ENCODE measurements around the gene AMY1C.
"Not testable (repeated sequence)": the region's sequence is repeated elsewhere in the genome, so short reads cannot be mapped to it uniquely, and the experiment has no call there.

AMY1C gene

DNA sequence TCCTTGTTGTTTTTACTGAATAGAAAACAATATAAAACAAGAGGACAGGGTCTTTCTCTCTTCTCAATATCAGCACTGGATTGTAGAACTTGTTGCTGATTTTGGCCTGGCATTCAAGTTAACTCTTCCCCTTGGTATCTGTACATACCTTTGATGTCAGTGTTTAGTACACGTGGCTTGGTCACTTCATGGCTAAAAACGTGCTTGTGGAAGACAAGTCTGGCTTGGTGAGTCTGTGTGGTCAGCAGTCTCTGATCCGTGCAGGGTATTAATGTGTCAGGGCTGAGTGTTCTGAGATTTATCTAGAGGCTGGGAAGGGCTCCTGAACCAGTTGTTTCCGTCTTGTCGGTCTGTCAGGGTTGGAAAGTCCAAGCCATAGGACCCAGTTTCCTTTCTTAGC, at the start of gene AMY1C:
Gene AMY1C (plus strand): TSS at position 301 of the 400 bp plus-strand sequence. CDS start 572 bp downstream, outside the sequence.
- DNase-seq (ENCODE audit: low spot score), result not testable (repeated sequence)

DNA sequence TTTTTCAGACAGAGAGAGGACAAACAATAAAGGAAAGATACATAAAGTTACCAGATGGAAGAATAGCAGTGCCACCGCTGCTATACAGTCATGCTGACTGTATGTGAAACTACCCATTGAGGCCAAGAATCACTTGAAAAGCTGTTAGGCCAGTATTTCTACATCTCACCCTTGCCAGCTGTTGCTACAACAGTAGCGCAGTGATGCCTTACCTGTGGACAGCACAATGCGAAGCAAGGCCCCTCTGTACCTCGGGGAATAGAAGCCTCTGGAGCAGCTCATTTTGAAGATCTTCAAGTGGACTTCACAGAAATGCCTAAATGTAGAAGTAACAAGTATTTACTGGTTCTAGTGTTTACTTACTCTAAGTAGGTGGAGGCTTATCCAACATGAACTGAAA, 49.0 kb upstream of the AMY1C start:
- not testable (repeated sequence) for DNase-seq (ENCODE audit: low spot score)

DNA sequence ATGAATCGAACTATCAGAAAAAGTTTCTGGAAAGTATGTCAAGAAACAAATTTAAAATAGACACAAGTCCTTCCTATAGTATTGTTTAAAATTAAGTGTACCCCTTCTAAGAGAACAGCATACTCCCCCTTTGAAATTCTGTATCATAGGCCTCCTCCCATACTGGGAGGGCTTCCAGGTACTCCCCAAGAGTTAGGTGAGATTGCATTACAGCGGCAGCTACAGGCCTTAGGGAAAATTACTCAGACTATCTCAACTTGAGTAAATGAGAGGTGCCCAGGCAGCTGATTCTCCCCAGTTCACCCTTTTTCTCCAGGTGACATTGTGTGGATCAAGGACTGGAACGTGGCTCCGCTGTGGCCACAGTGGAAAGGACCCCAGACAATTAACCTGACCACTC, 48.4 kb upstream of the AMY1C start:
- DNase-seq (ENCODE audit: low spot score), result not testable (repeated sequence)

DNA sequence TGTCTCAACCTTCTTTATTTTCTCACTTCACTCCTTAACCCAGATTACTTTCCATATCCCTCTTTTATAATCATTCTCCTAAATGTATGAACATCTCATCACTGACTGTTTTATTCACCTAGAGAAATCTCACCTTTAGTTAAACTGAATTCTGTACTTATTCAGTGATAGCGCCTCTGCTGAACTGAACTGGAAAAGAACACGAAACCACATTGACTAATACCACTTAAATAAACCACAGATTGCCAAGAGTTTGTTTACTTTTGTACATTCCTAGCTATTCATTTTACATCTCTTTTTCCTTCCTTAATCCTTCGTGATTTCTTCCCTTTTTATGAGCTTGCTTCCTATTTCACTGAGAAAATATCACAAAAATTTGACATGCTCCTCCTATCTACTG, 42.0 kb upstream of the AMY1C start:
- not testable (repeated sequence) for DNase-seq (ENCODE audit: low spot score)

DNA sequence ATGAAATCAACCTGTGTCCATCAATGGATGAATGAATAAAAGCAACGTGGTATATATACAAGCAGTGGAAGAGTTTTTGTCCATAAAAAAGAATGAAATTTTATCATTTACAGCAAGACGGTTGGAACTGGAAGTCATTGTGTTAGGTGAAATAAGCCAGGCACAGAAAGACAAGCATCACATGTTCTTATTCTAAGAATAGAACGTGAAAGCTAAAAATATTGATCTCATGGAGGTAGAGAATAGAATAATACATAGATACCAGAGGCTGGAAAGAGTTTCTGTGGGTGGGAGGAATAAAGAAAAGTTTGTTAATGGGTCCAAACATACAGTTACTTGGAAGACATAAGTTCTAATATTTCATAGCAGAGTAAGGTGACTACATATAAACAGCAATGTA, 39.3 kb upstream of the AMY1C start:
- DNase-seq (ENCODE audit: low spot score), result not testable (repeated sequence)

DNA sequence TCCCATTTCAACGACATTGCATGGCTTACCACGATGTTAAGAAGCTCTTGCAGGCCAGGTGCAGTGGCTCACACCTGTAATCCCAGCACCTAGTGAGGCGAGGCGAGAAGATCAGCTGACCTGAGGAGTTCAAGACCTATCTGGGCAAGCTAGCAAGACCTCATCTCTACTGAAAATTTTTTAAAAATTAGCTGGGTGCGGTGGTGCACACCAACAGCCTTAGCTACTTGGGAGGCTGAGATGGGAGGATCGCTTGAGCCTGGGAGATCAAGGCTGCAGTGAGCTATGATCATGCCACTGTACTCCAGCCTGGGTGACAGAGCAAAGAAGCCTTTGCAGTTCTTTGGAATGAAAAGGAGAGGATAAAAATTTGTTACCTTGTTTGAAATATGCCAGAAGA, 32.3 kb upstream of the AMY1C start:
- DNase-seq (ENCODE audit: low spot score), result not testable (repeated sequence)

DNA sequence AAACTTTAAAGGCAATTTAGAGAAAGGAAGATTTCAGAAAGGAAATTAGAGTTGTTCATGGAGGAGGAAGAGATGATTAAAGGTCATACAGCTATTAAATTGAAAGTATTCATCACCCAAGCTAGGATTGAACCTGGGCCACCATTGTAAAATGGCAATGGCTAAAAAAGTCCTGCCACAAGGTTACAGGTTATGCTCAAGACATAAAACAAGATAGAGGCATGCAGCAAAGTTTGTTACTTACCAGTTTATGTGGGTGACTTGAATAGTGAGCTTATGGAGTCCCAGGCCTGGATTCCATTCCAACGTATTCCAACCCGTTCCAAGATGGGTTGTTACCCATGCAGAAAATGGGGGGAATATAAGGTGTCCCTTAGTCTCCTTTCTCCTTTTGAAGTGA, 28.2 kb upstream of the AMY1C start:
- not testable (repeated sequence) for DNase-seq (ENCODE audit: low spot score)

DNA sequence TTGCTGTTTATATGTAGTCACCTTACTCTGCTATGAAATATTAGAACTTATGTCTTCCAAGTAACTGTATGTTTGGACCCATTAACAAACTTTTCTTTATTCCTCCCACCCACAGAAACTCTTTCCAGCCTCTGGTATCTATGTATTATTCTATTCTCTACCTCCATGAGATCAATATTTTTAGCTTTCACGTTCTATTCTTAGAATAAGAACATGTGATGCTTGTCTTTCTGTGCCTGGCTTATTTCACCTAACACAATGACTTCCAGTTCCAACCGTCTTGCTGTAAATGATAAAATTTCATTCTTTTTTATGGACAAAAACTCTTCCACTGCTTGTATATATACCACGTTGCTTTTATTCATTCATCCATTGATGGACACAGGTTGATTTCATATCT, 14.4 kb upstream of the AMY1C start:
- not testable (repeated sequence) for DNase-seq (ENCODE audit: low spot score)

DNA sequence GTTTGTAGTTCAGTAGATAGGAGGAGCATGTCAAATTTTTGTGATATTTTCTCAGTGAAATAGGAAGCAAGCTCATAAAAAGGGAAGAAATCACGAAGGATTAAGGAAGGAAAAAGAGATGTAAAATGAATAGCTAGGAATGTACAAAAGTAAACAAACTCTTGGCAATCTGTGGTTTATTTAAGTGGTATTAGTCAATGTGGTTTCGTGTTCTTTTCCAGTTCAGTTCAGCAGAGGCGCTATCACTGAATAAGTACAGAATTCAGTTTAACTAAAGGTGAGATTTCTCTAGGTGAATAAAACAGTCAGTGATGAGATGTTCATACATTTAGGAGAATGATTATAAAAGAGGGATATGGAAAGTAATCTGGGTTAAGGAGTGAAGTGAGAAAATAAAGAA, 11.7 kb upstream of the AMY1C start:
- DNase-seq (ENCODE audit: low spot score), result not testable (repeated sequence)

DNA sequence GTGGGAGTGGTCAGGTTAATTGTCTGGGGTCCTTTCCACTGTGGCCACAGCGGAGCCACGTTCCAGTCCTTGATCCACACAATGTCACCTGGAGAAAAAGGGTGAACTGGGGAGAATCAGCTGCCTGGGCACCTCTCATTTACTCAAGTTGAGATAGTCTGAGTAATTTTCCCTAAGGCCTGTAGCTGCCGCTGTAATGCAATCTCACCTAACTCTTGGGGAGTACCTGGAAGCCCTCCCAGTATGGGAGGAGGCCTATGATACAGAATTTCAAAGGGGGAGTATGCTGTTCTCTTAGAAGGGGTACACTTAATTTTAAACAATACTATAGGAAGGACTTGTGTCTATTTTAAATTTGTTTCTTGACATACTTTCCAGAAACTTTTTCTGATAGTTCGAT, 5.2 kb upstream of the AMY1C start:
- DNase-seq (ENCODE audit: low spot score), result not testable (repeated sequence)

DNA sequence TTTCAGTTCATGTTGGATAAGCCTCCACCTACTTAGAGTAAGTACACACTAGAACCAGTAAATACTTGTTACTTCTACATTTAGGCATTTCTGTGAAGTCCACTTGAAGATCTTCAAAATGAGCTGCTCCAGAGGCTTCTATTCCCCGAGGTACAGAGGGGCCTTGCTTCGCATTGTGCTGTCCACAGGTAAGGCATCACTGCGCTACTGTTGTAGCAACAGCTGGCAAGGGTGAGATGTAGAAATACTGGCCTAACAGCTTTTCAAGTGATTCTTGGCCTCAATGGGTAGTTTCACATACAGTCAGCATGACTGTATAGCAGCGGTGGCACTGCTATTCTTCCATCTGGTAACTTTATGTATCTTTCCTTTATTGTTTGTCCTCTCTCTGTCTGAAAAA, 4.7 kb upstream of the AMY1C start:
- DNase-seq (ENCODE audit: low spot score), result not testable (repeated sequence)

DNA sequence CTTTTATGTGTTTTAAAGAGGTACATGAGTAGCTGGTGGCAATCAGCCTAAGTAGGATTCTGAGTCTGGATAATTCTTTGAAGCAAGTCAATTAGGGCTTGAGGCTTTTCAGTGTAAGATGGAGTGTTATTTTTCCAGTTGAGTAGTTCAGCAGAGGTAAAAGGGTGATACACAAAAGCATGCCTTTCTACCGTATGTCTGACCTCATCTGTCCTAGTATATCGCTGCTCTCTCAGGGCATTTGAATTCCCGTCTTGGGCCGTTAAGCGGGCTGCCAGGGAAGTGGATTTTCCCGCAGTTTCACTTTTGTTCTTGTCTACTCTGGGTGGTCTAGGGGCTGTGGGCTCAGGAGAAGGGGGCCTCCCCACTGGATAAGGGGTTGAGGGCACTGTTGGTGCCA, 1.4 kb upstream of the AMY1C start:
- not testable (repeated sequence) for DNase-seq (ENCODE audit: low spot score)

DNA sequence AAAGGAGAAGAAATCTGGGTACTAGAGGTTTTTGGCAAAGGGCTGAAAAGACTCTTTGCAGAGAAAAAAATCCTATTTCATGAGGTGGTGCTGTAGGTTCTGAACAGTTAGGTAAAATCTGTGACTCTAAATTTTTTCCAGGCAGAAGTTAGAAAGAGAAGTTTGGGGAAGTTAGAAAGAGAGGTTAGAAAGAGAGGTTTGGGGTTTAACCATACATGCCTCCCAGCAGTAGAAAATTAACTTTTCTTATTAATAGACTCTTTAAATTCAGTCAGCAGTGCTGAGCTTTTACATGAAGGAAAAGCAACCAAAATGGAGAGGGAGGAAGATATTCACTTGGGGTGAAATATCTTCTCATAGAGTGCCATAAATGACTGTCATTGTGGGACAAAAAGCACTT, 12.2 kb downstream of the AMY1C start:
- DNase-seq (ENCODE audit: low spot score), result no peak

DNA sequence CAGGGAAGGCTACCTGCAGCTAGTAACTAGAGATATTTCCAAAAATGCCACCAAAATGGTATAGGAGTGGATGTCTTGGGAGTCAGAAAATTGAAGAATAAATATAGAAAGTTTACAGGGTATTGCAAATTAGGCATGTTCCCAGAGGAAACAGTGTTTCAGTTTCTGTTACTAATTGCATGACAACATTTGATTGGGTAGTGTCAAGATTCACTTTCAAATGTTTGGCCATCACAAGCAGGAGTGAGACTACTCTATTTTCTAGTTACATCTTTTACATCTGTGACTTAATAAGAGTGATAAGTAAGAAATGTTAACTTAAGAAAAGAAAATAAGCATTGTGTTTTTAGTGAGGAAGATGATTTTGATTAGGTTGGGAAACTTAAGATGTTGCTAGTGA, 30.2 kb downstream of the AMY1C start:
- no peak for DNase-seq (ENCODE audit: low spot score)

DNA sequence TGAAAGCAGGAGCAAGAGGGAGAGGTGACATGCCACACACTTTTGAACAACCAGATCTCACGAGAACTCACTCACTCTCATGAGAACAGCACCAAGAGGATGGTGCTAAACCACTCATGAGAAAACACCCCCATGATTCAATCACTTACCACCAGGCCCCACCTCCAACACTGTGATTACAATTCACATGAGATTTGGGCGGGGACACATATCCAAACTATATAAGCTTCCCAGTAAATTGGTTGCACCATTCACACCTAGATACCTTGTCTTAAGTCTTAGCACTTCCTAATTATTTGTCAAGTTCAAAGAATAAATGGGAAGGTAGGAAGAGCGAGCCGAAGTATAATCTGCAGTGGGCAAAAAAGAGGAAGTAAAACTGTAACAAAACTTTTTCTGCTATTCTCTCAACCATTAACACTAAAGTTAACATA, 34.3 kb downstream of the AMY1C start:
- DNase-seq (ENCODE audit: low spot score), result no peak

DNA sequence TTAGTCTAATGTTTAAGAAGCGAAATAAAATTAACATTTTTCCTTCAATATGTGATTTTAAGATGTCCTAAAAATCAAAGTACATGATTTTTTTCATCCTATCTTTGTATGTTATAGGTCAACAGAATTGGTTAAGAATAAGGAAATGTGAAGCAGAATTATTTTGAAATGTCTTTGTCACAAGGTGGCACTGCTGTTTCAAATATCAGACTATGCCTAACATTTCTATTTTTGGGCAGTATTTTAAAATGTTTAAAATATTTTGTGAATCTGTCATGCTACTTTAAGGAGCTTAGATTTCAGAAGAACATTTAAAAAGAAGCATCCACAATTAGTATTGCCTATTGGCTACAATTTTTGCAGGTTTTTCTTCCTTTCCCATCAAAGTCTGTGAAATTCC, 38.7 kb downstream of the AMY1C start:
- DNase-seq (ENCODE audit: low spot score), result no peak

DNA sequence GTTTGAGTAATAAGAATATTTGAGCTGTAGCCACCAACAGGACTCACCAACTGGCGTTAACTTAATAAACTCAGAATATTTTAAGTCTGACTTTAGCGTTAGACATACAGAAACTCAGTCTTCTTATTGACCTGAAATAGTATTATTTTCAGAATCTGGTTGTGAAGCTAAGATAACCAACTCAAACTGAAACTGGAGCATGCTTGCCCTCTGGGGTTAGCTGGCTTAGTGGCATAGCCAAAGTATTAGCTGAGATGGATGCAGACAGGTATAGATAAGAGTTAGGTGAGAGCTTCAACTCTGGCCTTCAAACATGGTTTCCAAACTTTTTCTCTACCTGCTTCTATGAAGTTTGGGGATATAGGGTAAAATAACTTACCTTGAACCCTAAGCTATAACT, 40.5 kb downstream of the AMY1C start:
- DNase-seq (ENCODE audit: low spot score), result no peak

All from CD4-positive, alpha-beta T cell treated with Interleukin-6 at 100 ng/mL for 8 hours (primary cell).